DOHH2 (cell line): ENCODE measurements around the gene TRIM24.

Experiments used
- EZH2phosphoT487 ChIP-seq: fragments of 200-600 bp; sonication (generic); IDR thresholded peaks from 2 replicates; pipeline ENCODE4 v1.6.1; 2017; ENCODE audit warnings: borderline replicate concordance, mild to moderate bottlenecking, antibody characterized with exemption, low read length, moderate library complexity, mixed read lengths
- TF ChIP-seq, protein P1 (sequence below): fragments of 200-600 bp; sonication (generic); IDR thresholded peaks from one replicate; pipeline ENCODE4 v1.5.1; 2014; ENCODE audit warnings: antibody characterized with exemption, mild to moderate bottlenecking, low read depth, low read length; ENCODE audit not compliant: poor library complexity, severe bottlenecking

DNA sequence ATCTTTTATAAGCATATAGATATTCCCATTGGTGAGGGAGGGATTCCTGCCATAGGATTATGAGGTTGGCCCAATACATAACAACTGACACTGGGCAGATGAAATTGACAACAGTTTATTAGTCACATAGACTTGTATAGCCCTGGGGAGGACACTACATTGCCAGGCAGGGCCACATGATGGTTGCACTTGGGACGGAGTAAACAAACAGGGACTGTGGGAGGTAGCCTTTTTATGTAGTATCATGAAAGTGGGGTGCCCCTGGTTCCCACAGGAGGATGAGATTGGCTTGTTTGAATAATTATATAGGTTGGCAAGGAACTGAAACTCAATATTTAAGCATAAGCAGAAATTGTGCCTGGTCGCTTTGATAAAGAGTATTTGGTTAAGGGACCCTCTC, 23.5 kb downstream of the TRIM24 start:
- TF ChIP-seq, protein P1, sequence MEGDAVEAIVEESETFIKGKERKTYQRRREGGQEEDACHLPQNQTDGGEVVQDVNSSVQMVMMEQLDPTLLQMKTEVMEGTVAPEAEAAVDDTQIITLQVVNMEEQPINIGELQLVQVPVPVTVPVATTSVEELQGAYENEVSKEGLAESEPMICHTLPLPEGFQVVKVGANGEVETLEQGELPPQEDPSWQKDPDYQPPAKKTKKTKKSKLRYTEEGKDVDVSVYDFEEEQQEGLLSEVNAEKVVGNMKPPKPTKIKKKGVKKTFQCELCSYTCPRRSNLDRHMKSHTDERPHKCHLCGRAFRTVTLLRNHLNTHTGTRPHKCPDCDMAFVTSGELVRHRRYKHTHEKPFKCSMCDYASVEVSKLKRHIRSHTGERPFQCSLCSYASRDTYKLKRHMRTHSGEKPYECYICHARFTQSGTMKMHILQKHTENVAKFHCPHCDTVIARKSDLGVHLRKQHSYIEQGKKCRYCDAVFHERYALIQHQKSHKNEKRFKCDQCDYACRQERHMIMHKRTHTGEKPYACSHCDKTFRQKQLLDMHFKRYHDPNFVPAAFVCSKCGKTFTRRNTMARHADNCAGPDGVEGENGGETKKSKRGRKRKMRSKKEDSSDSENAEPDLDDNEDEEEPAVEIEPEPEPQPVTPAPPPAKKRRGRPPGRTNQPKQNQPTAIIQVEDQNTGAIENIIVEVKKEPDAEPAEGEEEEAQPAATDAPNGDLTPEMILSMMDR: no peak
- no peak for TF ChIP-seq EZH2phosphoT487
